ENCODE results near the gene CHCHD6.

CHCHD6 gene

DNA sequence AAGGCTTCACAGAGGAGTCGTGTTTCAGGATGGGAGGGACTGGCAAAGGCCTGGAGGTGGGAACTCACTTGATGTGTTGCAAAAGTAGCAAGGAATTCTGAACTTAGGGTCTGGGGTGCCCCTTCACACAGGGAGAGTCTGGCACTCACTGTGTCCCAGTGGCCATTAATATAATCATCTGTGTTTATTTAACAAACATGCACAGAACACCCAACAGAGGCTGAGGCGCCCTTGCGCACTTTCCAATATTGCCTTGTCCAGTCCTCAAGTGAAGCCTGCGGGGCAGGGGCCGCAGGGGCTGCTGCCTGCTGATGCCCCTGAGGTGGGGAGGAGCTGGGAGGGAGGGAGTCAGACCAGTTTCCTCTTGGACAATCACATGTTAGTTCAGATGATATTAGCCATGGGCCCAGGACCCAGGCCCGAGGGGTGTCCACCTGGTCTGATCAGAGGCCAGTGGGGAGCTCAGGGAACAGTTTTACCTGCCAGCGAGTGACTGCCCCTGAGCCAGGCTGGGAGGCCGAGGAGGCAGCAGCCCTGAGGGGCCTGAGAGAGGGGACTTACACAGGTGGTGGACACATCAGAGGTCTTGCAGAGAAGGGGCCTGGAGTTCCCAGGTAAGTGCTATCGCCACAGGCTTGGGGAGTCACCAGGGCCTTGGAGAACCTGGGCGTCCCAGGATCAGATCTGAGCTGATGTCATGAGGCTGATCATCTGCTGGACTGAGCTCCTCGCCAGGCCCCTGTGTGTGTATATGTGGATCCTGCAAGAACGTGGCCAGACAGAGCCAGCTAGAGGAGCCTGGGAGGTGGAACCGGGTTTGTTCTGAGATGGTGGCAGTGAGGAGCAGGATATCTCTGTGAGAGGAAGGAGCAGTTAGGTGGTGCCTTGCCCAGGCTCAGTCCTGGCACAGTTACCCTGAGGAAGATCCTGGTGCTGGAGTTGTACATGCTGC, 35.3 kb upstream of the CHCHD6 start:
- peak; percentile 48 for DNase-seq

DNA sequence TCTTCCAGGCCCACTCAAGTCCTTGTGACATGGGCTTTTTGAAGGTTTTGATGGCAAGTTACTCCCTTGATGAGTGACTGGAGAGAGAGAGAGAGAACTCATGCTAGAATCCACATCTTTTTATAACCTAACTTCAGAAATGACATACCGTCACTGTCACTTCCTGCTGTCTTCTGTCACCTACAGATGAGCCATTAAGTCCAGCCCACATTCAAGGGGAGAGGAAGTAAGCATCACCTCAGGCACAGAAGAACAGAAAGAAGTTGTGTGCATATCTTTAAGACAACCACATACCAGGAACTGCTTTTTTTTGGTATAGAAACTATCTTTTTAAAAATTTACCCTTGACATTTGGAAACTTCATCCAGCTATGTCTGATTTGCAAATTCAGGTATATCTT, 32.5 kb upstream of the CHCHD6 start:
- no peak for DNase-seq

DNA sequence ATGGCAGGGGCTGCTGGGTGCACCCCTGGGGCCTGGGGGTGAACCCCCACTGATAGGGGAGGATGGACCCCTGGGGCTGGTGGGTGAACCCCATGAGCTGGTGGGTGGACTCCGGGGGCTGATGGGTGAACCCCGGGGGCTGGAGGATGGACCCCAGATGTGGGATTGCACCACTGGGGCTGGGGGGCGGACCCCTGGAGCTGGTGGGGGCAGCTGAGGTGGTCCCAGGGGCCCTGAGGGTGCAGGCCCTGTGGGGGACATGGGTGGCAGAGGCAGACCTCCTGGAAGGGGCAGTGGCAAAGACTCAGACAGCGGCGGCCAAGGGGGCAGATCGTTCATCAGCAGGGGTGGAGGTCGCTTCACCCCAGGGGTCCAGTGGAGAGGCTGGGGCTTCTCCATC, 31.7 kb upstream of the CHCHD6 start:
- DNase-seq: no peak

DNA sequence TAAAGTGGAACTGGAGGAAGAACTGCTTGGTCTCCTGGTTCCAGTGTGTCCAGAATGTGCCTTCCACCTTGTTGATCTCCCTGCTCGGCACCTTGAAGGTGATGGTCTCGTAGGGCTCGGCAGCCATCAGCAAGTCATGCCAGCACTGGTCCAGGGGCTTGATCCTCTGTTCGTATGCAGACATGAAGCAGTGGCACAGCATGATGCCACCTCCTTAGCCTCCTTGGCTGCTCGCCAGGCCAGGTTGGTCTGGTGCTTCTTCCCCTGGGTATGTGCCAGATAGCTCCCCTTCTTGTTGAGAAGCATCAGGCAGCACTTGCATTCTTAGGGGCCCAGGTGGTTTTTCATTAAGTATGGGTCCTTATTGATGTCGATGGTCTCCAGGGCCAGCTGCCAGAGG, 31.3 kb upstream of the CHCHD6 start:
- no peak for DNase-seq

DNA sequence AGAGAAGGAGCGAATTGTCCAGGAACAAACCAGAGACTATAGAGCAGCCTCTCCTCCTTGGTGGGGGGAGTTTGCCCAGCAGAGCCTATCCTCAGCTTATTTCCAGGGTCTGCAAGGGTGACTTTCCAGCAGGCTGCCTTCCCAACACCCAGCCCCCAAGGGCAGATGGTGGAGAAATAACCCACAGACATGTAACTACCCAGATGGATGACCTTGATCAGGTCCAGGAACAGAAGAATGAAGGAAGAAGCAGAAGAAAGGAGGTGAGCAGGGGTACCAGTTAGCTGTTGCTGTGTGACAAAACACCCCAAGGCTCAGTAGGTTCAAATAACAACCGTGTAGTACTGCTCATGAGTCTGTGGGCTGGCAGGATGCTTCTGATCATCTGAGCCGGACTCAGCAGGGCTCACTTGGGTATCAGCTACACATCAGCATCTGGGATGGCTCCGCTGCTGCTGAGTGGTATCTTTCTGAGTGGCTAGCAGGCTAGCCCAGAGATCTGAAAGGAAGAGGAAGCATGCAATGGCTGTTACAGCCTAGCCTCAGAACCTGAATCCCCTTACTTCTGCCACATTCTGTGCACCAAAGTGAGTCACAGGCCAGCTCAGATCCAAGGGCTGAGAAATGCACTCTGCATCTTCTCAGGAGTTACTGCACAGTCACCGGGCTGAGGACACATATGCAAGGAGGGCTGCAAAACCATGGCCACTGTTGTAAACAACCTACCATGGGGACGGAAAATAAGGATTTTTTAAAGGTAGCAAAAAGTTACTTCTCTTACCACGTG, 26.9 kb upstream of the CHCHD6 start:
- DNase-seq: peak; percentile 57

DNA sequence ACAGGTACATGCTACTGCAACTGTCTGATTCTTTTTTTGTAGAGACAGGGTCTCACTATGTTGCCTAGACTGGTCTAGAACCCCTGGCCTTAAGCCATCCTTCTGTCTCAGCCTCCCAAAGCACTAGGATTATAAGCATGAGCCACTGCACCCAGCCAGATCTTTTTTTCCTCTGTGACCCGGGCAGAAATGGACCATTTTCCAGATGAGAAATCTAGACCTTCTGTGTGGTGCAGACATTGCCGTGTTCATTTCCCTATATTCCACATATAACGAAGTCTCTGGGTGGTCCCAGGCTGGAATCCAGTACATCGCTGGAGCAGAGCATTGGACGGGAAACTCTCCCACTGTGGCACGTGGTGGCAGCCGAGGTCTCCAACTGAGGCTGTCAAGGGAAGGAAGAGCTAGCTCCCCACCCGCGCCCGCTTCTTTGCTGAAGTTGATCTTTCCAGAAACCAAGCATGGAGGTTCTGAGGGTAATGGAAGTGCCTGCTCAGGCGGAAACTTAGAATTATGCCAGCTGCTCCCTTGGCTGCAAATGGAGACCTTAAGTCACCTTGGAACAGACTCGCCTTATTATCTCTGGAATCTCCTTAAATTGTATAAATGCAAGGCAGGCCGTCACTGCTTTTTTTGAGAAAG, 26.1 kb upstream of the CHCHD6 start:
- DNase-seq: peak; percentile 30

DNA sequence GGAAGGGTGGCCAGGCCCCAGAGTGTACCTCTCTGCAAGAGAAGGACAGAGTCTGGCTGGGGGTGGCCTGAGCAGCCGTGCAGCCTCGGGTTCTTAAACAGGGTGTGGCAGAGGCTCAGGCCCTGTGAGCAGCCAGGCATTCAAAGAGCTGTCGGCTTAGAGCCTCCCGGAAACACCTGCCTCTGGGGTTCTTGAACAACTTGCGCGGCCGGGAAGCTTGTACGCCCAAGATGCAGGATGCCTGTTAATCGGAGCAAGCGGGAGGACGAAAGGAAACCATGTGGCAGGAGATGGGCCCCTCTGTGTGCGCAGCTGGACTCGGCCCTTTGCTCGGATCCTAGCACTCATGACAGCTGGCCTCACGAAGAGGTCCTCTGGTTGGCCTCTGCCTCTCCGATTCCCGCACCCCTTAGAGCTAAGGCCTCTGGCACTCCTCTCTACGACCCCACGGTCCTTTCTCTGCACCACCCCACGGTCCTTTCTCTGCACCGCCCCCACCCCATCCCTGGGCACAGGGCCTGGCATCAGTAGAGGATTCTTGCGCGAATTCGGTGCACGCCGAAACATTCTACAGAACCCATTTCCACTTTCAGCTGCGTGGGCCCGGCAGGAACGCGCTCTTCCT, 25.2 kb upstream of the CHCHD6 start:
- peak; percentile 45 for DNase-seq

DNA sequence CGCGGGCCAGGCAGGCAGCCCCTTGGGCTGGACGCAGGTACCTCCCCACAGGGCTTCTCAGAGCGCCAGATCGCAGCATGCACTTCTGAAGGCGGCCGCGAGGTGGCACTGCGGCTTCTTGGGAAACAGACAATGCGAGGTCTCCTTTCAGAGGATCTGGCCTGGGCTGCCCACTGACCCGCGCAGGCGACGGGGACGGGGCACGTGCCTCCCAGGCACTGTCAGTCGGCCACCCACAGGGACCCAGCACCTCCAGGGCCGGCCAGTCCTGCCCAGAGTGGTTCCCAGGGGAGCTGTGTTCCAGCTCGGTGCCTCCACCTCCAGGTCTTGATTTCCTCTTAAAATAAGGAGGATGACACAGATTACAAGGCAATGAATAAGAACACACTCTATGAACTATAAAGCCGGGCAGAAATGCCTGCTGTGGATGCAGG, 24.7 kb upstream of the CHCHD6 start:
- DNase-seq: peak; percentile 92

DNA sequence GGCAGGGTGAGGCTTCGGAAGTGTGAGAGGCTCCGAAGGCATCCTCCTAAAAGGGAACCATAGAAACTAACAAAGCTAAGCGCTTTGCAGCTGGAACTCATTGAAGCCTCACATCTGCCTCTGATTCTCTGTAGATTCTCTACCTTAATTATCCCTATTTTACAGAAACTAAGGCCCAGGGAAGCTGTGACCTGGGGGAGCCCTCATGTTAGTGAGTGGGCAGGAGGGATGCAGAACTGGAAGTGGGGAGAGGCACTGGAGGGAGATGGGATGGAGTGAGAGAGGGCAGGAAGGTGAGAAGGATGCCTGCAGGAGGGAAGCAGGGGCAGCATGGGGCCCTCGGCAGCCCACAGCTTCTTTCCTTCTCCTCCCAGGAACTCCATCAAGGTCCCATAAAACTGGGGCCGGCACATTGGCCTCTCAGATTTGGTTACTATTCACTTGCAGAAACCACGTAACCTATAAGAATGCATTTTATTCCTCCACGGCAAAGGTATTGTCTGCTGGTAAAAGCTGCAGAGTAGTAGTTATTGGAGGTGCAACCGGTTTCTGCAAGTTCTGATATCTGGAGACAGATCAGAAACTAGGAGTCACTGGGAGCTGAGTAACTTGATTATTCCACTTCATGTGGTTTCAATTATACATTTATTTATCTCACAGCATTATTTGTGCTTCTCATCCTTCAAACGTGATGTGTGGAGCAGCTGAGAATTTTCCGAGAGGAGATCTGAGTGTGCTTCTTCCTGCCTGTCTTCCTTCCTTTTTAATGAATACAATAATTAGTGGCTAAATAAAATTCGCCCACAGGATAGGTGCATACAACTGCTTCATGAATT, 24.0 kb upstream of the CHCHD6 start:
- peak; percentile 25 for DNase-seq

DNA sequence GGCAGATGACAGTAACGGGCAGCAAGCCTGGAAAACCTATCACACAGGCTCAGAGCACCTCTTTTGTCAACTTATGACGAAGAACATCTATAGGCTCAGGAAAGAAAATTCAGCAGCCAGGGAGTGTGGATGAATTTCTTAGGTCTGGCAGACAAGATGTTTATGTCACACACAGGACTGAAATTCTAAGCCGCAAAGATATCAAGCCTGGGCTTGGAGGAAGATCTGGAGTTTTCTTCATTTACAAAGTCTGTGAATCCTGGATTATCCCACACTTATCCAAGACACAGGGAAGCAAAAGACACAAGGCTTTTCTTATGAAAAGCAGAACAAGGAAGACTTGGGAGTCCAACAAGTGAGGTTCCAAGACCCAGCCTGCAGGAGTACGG, 23.4 kb upstream of the CHCHD6 start:
- DNase-seq: peak; percentile 34

DNA sequence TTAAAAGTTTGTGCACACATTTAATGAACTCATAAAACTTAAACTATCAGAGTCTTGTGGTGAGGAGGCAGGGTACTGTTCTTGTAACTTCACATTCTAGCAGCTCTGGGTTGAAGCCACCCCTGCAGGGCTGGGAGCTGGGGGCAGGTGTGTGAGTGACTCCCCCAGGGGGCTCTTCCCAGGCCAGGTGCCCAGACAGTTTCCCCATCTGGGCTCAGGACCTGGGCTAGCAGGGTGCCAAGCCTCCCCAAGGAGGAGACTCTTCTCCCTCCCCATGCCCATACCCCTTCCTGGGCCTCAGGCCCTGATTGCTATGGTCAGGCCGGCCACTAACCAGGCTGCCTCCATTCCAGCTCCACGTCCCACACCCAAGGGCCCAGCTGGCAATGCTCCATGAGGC, 22.0 kb upstream of the CHCHD6 start:
- peak; percentile 32 for DNase-seq

DNA sequence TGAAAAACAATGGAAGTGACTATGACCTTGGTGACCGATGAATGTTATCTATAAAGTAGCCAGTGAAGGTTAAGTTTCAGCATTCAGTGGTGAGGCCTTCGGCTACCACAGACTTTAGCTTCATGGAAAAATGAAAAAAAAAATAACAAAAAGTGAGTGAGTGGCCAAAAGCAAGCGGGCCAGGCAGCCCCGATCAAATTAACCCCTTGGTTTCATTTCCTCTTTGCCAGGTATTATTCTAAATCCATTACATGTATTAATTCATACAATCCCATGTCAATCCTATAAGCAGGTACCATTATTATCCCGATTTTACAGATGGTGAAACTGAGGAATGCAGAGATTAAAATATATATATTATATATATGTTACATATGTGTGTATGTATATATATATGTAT, 21.0 kb upstream of the CHCHD6 start:
- DNase-seq: no peak

DNA sequence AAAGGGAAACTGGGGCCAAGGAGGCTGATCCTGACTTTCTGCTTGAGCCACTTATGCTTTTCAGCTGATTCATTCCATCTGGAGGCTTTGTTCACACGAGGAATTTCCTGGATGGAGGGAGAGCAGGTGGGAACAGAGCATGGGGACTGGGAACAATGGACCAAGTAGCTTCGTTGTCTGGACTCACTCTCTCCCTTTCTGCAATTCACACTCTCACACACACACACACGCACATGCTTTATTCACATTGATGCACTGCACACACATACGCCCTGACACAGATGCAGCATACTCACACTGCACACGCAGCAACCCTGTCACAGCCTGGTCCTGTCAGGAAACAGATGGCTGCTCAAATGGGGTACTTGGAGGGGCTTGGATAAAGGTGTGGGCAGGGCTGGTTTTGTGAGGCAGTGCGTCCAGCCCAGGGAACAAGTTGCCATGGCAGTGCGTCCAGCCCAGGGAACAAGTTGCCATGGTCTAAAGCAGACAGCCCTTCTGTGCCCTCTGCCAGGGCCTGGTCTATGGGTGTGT, 19.8 kb upstream of the CHCHD6 start:
- DNase-seq: peak; percentile 48

DNA sequence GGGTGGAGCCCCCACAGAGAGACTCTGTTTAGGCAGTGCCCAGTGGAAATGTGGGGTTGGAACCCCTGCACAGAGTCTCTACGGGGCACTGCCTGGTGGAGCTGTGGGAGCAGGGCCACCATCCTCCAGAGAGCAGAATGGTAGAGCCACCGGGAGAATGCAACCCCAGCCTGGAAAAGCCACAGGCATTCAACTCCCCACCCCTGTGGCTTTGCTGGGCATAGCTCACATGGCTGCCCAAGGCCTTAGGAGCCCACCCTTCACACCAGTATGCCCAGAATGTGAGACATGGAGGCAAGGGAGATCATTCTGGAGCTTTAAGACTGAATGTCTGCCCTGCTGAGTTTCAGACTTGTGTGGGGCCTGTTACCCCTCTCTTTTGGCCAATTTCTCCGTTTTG, 19.0 kb upstream of the CHCHD6 start:
- DNase-seq: peak; percentile 39

DNA sequence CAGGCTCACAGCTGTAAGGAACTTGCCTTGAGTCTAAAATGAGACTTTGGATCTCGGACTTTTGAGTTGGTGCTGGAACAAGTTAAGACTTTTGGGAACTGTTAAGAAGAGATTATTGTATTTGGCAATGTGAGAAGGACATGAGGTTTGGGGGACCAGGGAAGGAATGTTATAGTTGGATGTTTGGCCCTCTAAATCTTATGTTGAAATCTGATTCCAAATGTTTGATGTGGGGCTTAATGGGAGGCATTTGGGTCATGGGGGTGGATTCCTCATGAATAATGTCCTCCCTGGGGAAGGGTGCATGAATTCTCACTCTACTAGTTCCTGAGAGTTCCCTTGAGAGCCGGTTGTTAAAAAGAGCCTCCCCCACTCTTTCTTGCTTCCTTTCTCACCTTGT, 18.5 kb upstream of the CHCHD6 start:
- DNase-seq: no peak

DNA sequence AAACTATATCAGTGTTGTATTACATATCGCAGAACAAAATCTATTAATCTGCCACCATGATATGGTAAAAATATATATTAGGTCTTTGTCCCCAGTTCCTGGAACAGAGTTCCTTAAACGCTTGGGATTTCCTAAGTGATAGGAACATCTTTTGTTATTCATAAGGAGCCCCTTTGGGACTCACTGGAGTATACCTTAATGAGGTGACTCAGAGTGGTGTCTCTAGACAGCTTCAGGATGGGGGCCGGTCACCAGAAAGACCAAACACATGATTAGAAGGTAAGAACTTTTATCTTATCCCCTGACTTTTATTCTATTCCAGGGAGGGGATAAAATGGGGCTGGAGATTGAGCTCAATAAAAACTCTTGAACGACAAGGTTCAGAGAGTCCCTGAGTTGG, 12.3 kb upstream of the CHCHD6 start:
- DNase-seq: no peak

DNA sequence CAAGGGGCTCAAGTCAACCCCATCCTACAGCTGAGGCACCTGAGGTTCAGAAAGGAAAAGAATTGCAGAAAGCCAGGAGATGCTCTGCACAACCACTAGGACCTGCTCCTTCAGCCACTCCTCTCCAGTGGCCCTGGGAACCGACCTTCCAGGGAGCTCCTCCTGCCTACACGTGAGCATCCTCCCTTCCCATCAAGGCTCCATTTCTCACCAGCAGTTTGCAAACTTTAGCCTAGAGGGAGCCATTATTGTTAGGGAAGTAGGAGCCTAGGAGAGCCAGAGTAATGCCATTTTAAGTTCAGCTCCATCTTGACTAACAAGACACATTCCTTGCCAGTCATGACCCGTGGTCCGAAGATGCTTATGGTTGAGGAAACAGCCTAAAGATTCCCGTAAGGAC, 11.2 kb upstream of the CHCHD6 start:
- no peak for DNase-seq

DNA sequence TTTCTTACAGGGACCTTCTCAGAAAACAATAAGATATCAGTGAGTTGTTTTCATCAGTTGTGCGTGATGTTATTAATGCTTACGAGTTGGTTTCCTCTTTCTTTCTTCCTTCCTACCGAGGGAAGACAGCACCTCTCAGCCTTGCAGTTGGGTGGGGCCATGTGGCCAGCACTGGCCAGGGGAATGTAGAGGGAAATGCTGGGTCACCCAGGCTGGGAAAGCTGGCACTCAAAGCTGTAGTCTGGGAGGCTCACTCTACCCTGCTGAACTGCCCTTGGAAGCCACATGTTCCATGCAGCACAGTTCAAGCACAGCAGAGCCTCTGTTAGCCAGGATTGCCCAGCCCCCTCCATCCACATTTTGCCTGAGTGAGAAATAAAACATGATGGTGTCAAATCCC, 10.1 kb upstream of the CHCHD6 start:
- no peak for DNase-seq

DNA sequence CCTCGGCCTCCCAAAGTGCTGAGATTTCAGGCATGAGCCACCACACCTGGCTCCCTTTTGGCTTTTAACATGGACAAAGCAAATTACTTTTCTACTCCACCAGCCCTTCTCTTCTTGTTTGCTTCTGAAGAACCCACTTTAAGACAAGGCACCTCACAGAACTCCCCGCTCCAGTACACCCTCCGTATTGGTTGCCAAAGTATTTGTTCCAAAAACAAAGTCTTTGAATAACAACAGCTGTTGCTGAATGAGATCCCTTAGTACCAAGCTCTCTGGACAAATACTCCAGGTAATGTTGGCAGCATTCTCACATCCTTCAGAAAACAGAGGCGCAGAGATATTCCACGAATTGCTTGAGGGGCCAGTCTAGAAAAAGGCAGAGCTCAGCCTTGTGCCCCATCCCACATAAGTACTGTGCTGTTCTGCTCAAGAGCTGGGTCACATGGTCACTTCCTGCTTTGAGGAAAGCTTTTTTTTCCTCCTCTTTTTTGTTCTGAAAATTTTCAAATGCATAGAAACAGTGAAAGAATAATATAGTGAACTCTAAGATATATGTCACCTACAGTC, 7.3 kb upstream of the CHCHD6 start:
- DNase-seq: peak; percentile 23

DNA sequence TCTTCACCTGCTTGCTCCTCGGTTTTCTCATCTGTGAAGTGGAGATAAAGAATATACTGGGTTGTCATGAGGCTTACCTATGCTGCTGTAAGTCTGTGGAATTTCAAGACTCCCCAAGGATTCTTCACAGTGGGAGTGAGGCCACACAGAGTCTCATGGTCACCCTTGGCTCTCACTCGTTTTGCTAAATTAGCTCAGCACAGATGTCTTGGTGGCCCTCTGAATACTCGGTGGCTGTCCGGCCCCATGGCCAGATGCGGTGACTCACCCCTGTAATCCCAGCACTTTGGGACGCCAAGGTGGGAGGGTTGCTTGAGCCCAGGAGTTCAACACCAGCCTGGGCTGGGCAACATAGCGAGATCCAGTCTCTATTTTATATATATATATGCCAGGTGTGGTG, 5.0 kb upstream of the CHCHD6 start:
- no peak for DNase-seq

DNA sequence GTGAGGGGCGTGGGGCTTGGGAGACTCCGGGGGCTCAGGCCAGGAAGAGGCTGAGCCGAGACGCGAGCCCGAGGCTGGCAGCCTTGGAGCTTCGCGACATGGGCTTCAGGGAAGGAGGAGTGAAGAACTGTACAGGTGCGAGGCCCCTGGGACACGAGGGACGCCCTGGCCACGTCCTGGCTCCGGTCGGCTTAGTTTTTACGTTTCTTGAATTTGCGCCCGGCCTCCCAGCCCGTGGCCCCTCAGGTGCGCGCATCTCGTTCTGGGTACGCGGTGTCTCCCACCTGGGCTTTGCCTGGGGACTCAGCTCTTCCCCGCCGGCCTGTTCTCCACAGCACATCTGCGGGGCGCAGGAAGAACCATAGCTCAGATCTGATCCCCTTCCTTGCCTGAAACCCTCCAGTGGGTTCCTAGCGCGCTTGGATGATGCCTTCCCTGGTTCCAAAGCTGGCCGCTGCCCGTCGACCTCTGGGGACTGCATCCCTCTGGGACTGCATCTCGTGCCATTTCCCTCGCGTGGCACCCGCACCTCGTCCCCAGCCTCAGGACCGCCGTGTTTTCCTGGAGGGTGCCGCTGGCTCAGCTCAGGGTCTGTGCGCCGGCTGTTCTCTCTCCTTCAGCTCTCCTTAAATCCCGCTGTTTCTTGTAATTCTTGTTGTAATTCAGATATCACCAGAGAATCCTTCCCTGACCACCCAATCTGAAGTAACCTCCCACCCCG, 614 bp downstream of the CHCHD6 start:
- no peak for DNase-seq
